HG02870 (cell line): ENCODE measurements around the gene COL2A1.

ENCODE experiments used
- ATAC-seq: cut with Tn5 transposase; IDR thresholded peaks from one replicate; pipeline ENCODE4 v1.9.1; 2021; ENCODE audit warnings: mild to moderate bottlenecking, moderate library complexity; ENCODE audit not compliant: unreplicated experiment

COL2A1 gene

DNA sequence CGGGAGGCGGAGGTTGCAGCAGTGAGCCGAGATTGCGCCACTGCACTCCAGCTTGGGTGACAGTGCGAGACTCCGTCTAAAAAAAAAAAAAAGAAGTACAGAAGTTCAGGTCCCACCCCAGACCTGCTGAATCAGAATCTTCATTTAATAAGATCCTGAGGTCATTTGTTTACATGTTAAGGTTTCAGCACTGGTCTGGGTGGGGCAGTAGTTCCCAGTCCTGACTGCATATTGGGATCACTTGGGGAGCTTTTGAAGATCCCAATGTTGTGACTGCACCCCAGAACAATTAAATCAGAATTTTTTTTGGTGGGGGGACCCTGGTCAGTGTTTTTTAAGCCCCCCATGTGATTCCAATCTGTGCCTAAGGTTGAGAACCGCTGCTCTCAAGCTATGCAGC is 11.7 kb upstream of the COL2A1 start:
- no peak for ATAC-seq

DNA sequence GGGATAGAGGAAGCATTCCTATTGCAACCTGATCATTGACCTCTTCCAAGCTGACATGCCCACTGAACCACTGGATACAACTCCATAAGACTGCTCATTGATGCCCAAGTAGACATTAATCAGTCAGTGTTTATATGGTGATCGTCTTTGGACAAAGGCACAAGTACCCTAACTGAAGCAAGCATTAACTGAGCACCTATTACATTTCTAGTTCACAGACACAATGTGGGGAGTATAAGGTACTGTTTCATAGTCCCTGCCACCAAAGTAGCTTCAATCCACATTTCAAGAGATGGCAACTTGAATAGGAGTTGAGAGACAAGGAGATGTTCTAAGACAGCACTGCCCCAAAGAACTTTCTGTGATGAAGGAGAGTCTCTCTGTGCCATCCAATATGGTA is 10.9 kb upstream of the COL2A1 start:
- ATAC-seq: no peak

DNA sequence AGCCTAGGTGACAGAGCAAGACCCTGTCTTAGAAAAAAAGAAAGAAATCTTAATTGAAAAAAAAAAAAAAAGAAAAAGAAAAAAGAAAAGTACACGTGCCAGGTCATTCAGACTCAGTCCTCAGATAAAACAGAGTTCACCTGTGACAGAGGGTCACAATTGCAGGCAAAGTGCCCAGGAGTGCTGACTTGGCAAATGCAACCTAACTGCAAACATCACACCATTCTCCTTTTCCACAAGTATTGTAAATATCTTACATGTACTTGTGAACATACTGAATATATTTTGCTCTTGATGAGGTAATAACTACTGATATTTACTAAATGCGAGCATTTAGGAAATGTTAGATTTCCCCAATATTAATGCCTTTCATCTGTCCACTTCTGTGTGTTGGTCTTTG is 9.0 kb upstream of the COL2A1 start:
- ATAC-seq: no peak

DNA sequence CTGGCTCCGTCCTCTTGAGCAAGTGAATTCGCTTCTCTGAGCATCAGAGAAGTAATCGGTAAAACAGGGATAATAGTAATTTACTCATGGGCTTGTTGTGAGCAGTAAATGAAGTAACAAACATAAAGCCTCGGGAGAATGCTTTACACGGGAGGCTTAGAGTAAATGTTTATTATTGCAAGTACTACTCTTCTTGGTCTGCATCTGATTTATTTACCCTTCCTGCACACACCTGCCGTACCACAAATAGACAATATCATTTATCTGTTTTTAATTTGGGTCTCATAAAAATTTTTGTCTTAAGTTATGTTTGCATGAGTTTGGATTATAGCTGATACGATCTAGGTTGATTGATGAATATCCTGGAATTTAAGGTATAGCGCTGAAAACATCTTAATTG is 7.8 kb upstream of the COL2A1 start:
- ATAC-seq: no peak

DNA sequence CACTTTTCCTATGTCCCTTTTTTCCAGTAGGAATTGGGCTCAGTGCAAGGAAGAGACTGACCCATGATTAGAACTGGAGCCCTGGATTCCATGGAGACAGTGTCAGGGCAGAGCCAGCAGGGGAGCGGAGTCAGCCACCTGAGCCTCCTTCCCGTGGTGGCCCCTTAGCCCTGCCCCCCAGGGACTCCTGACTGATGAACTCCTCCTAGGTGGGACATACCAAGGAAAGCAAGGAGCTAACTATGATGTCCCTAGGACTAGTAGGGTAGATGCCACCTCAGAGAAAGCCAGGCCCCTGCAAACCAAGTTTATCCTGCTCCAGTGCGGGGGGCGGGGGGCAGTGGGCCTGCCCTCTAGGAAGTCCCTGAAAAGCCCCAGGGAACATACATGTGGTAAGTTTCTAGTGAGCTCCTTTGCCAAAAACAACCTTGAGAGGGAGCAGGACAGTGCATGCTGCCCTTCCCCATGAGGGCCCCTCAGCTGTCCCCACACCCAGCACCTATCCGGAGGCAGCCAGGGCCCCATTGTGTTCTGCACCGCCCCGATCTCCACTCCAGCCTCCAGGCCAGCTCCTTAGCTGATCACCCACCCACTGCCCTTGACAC is 6.2 kb upstream of the COL2A1 start:
- no peak for ATAC-seq

DNA sequence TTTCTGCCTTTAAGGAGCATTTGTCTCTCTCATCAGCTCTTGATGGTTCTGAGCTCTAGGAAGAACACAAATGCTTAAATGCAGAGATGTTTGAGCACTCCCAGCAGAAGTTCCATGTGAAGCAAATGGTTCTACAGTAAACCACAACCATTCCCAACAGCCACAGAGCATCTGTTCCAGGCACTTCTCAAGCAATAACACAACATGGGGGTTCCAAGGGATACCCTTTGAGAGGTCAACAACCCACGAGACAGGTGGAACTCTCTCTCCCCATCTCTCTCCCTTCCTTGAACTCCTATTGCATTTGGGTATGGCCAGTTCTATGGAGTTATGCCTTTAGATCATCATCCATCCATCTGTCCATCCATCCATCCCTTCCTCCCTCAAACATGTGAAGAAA is 5.2 kb upstream of the COL2A1 start:
- no peak for ATAC-seq

DNA sequence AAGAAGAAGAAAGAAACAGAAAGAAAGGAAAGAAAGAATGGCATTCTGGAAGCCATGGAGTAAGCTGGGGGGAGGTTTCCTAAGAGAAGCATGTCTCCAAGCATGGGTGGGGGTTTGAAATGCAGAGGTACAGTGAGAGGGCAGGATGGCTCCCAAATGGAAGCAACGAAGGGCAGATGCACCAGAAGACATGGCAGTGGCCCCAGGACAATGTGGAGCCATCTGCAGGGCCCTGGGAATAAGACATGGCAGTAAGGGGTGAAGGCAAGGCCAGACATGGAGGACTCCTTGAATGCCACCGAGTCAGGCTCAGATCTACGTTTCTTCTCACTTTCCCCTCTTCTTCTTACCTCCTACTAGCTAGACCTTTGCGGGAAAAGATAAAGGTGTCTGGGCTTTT is 4.7 kb upstream of the COL2A1 start:
- no peak for ATAC-seq

DNA sequence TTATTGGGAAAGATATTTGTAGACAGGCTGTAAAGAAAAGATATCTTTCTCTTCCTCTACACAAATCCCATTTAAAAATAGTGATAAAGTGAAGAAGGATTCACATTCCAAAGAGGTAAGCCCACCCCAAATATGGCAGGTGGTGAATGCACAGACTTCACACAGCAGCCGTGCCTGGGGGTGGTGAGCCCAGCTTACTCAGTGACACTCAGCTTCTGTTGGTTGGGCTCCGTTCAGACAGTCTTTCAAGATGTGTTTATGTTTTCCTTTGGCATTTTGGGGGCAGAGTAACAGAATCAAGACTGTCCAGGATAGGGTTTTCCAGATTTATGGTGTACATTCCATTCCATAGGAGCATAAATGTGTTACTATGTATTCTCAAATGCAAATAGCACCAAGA is 4.1 kb upstream of the COL2A1 start:
- no peak for ATAC-seq

DNA sequence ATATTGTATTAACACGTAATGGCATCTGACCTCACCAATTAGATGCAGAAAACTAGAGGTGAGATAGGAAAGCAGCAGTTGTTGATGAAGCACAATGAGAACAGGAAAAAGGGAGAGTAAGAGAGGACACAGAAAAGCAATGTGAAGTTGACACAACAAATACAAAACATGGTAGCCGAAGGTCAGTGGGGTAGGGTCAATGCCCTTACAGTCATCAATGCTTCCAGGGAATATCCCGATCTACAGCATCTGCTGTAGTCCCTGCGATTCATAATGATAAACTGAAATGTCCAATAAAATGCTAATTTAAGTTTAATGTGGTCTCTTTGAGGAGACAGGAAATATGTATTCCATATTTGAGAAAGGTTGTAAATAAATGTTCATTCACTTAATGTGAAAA is 2.9 kb upstream of the COL2A1 start:
- no peak for ATAC-seq

DNA sequence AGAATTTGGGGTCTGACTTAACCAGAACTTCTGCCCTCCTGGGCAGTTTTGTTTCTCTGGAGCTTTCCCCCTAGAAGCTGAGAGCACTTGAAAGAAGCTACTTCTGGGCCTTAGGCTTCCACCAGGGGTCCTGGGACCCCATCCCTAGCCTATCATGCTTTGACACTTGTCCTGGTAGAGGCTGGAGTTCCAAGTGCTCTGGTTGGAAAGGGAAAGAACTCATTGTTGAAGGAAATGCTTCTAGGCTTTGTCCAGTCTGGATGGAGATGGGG is 1.4 kb upstream of the COL2A1 start:
- ATAC-seq: no peak

DNA sequence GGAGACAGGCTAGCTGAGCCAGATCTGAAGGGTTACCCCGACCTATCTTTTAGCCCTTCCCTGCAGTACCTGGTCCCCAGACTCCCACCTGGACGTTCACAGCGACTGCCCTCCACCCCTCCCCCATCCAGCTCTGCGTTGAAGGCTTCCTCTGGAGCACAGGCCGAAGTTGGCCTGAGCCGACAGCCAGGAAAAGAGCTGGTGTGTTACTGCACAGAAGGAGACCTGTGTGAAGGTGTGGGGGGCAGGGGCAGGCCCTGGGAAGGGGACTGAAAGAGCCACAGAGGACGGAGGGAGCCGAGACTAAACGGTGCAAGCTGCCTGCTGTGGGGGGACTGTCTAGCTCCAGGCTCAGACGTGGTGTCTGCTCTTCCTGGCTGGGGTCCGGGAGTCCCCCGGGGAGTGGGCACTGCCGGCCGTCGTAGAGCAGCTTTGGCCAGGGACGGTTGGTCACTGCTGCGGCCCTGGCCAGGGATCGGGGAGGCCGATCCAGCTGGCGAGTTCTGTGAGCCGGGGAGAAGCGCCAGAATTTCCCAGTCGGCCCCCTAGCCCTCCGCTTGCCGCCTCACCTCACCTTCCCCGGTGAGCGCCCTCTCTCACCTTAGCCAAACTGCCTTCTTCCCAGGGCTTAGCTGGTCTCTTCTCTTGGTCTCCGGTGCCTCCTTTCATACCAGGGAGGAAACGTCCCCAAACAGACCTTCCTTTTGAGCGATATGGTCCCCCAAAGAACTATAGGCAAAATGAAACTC is 899 bp upstream of the COL2A1 start:
- no peak for ATAC-seq

DNA sequence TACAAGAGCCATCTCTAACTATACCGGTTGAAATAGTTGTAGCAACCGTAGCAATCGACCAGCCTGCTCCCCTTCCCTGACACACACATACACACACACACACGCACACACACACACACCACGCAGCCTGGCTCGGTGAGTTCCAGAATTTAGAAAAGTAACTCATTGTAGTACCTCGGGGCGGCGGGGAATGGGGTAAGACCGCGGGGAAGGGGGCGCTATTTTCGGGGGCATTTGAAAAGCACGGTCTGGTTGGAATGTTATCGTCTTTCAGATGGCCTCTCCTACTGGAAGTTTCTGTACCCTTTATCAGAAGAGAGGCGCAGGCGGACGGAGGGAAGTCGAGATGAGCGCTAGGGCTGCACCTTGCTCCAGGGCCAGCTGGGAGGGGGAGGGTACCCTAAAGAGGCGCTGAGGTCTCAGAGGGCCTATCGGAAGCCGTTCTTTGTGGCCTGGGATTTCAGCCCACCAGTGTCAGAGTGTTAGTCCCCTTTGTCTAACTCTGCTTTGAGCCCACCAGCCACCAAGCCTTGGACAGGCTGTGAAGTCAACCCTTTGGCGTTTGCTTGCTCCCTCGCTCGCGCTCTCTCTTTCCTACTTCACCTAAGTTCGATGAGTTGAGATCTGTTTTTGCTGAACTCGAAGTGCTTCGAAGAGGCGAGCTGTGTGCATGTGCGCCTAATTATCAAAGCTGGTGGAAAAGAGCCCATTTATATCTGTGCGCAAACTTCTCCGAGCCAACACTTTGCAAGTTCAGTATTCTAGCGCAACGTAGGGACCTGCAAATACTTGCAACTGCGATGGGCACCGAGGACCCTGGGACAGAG is 837 bp downstream of the COL2A1 start:
- ATAC-seq: no peak

DNA sequence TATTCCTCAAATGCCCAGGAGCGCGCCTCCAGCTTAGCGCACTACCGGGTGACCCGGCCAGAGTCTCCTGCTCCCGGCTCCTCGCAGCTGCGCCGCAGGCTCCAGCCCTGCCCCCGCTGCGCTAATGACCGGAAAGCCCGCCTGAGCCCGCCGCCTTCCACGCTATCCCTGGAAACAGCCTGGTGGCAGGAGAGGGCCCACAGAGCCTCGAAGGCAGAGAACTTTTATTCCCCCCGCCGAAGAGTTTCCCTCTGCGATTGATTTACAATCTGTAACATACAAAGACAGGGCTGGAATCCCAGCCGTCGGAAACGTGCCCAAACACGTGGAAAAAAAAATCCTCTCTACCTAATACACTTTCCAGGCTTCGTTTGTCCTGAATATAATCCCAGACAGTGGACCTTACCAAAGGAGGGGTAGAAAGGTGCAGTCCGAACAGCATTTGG is 1.5 kb downstream of the COL2A1 start:
- ATAC-seq: no peak

DNA sequence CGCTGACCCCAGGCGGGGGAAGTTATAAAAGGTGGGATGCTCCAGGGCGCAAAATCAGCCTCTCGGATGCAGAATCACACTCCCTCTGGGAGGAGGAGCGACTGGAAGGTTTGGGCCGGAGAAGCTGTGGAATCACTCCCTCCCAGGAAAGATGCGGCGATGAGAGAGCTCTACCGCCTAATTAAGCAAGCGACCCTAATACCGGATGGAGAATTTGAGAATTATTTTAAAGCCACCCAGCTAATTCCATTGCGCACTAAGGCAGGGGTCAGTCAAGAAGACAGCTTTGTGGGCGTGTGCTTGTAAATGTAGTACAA is 1.9 kb downstream of the COL2A1 start:
- no peak for ATAC-seq

DNA sequence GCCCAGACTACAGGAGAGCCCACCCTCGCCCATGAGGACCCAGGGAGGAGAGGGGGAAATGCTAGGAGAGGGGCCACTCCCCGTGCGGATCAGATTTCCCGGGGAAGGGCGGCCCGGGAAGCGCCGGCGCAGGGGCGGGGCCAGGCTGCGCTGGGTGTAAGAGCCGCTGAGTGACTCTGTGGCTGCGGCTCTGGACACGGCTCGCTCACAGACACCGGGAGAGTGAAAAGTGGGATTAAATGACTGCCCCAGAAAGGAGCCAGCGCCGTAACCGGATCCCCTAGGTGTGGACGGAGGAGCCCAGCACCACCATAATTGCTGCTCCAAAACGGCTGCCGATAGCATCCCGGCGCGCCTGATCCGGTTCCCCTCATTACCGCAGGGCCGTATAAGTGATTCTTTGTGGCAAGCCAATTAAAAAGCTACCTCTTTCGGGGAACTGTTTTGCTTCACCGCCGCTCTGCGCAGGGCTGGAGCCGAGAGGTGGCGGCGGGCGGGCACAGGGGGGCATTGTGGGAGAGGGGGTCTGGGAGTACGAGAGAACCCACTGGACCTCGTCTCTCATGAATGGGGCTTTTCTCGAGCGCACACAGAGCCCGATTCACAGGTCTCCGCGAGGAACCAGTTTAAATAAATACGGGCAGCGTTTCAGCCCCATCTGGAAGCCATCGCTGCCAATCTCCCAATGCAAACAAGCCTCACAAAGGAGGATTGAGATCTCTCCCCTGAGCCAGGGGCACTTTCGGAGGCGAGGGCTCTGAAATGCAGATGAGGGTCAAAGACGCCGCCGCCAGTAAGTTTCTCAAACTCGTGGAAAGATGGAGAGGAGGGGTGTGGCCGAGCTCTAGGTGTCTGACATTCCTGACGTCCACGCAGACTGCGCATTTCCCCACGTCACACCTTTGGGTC is 2.5 kb downstream of the COL2A1 start:
- ATAC-seq: no peak

DNA sequence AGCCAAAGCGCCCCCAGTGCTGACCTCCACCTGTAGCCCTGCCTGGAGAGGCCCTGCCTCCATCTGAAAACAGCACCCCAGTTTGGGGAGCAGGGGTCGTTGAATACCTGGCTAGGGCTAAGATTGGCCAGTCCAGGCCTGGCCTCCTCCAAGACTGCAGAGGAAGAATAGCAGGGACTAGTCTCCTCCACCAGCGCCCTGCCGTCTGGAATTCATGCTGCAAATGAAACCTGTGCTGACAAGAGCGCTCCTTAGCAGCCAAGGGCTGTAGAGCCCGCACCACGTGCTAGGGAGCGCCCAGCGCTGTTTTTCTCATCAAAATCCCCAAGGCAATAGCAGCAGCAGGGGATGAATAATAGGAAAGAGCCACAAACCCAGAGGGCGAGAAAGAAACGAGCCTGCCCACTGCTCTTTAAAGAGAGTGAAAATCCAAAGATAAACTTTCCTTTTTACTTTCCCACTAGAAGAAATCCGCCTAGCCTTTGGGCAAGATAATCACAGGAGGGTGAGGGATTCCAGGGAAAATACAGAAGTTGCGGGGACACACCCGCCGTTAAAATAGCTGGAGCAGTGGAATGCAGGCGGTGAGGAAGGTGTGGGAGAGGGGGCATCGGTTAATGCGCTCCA is 3.3 kb downstream of the COL2A1 start:
- ATAC-seq: no peak

DNA sequence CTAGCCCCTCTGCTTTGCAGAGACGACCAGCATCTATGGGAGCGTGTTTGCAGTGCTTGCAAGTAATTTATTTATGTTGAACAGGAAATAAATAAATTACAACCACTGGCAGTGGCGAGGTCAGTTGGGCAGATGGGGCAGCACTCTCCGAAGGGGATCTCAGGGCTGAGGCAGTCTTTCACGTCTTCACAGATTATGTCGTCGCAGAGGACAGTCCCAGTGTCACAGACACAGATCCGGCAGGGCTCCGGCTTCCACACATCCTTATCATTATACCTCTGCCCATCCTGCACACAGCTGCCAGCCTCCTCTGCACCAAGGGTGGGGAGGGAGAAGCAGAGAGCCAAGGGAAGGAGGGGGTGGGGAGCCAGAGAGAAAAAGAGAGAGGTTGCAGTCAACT is 4.5 kb downstream of the COL2A1 start:
- no peak for ATAC-seq

DNA sequence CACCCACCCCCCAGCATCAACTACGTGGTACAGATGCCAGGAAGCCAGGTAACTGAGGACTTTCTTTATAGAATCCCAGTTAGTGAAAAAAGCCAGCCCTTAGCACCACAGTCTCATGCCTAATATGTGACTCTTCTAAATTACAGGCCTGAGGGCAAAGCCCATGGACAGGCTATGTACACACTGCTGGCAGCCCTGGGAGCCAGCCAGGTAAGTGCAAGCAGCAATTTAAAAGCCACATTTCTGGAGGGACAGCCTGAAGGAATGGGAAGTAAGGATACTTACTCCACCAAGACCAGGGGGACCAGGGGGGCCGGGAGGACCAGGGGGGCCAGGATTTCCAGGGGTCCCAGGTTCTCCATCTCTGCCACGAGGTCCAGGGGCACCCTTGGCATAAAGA is 7.0 kb downstream of the COL2A1 start:
- ATAC-seq: no peak

DNA sequence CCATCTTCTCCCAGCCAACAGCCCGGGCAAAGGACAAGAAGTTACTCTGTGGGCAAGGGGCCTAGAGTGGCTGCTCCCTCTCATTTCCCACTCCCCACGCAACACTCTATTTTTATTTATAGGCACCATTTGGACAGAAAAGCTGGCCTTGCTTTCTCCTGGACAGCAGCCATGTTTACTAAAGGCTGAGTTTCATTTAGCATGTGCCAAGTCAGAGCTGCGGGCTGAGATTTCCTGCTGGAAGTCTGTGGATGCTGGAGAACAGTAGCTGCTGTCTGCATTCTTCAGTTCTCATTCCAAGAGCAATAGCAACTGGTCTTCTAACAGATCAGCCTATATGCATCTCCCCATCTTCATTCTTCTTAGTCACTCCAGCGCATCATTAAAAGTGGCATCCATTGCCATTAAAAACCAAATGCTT is 8.3 kb downstream of the COL2A1 start:
- ATAC-seq: no peak

DNA sequence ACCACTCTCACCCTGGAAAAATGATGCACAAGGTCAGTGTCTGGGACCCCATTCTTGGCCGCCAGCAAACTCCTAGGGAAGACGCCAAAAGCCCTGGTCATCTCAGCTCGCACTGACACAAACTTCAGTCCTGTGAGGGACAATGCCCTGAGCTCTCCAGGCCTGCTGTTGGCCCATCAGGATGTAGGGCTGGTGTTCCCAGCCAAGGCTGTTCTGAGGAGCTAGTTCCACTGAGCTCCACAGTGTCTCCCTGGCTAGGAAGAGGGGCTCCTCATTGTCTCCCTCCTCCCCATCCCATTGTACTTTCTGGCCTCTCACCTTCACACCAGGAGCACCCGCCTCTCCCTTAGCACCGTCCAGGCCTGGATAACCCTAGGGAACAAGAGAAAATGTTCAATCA is 10.8 kb downstream of the COL2A1 start:
- no peak for ATAC-seq

DNA sequence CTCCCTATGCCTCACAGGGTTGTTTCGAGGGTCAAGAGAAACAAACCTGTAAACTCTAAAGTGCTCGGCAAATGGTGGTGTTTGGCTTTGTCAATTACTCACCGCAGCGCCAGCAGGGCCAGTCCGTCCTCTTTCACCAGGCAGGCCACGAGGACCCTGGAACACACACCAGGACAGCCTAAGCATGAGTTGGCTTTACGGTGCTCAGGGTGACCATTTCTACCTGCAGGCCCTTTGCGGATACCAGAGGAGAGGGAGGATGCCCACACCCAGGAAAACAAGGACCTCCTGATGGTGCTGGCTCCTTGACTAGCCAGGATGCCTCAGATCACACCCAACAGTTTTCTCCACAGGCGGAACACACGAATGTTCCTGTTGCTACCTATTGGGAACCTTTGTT is 11.5 kb downstream of the COL2A1 start:
- ATAC-seq: no peak
